ENCODE results near the gene ZNF862. TPM values are rescaled to one million over a fixed set of nuclear protein-coding genes. Genes with fewer than 3 reads are reported as not detected.

The ZNF862 gene
- polyA plus RNA-seq (2012; ENCODE audit: insufficient read length, low read depth) = 8.5 TPM

- TF ChIP-seq FOXP2 (optimal IDR thresholded peaks at IDR 0.05; ENCODE audit: borderline replicate concordance, extremely low read depth, extremely low read length, insufficient read depth) = peak; percentile 80
- TF ChIP-seq POLR2AphosphoS5 (IDR thresholded peaks at IDR 0.05; ENCODE audit: low read depth, low read length) = no peak
- 0 out of 2 replicates have a peak, but pooled peaks have one; percentile 47 for TF ChIP-seq TAF1 (IDR thresholded peaks at IDR 0.05; ENCODE audit: borderline replicate concordance, insufficient read depth, low read length)
Measured at GRCh38 chr7:149838224-149838991, at the start of gene ZNF862. TSS of gene ZNF862 (plus strand) at chr7:149838375. CDS start at chr7:149838612, 237 bp downstream.

DNA sequence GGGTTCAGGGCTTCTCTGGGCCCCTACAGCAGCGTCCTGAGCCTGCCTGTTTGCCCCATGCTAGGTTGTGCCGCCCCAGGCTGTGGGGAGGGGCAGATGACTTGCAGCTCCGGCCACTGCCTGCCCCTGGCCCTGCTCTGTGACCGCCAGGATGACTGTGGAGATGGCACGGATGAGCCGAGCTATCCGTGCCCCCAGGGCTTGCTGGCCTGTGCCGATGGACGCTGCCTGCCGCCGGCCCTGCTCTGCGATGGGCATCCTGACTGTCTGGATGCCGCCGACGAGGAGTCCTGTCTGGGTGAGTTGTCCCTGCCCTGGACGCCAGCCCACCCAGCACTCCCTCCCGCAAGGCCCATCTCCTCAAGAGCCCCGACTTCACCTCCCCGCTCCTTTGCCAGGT is 49.1 kb upstream of the ZNF862 start:
- TF ChIP-seq SIN3A (IDR thresholded peaks at IDR 0.05; ENCODE audit: borderline replicate concordance, insufficient read depth, low read length) (no peak), POLR2AphosphoS5 (IDR thresholded peaks at IDR 0.05; ENCODE audit: low read depth, low read length) (no peak), REST (IDR thresholded peaks at IDR 0.05; ENCODE audit: insufficient read depth in 1 of 2, low read depth in 2 of 2, low read length in 2 of 2) (no peak), FOXP2 (optimal IDR thresholded peaks at IDR 0.05; ENCODE audit: borderline replicate concordance, extremely low read depth, extremely low read length, insufficient read depth) (no peak), TAF1 (IDR thresholded peaks at IDR 0.05; ENCODE audit: borderline replicate concordance, insufficient read depth, low read length) (no peak)

GRCh38 chr7:149790146-149790548 is 48.0 kb upstream of the ZNF862 start:
- no peak for TF ChIP-seq SIN3A (IDR thresholded peaks at IDR 0.05; ENCODE audit: borderline replicate concordance, insufficient read depth, low read length)

GRCh38 chr7:149790754-149791360 is 47.3 kb upstream of the ZNF862 start:
- TF ChIP-seq SIN3A (IDR thresholded peaks at IDR 0.05; ENCODE audit: borderline replicate concordance, insufficient read depth, low read length) = no peak
- no peak for TF ChIP-seq FOXP2 (optimal IDR thresholded peaks at IDR 0.05; ENCODE audit: borderline replicate concordance, extremely low read depth, extremely low read length, insufficient read depth)
- no peak for TF ChIP-seq TAF1 (IDR thresholded peaks at IDR 0.05; ENCODE audit: borderline replicate concordance, insufficient read depth, low read length)
- no peak for TF ChIP-seq POLR2AphosphoS5 (IDR thresholded peaks at IDR 0.05; ENCODE audit: low read depth, low read length)
- no peak for TF ChIP-seq REST (IDR thresholded peaks at IDR 0.05; ENCODE audit: insufficient read depth in 1 of 2, low read depth in 2 of 2, low read length in 2 of 2)

DNA sequence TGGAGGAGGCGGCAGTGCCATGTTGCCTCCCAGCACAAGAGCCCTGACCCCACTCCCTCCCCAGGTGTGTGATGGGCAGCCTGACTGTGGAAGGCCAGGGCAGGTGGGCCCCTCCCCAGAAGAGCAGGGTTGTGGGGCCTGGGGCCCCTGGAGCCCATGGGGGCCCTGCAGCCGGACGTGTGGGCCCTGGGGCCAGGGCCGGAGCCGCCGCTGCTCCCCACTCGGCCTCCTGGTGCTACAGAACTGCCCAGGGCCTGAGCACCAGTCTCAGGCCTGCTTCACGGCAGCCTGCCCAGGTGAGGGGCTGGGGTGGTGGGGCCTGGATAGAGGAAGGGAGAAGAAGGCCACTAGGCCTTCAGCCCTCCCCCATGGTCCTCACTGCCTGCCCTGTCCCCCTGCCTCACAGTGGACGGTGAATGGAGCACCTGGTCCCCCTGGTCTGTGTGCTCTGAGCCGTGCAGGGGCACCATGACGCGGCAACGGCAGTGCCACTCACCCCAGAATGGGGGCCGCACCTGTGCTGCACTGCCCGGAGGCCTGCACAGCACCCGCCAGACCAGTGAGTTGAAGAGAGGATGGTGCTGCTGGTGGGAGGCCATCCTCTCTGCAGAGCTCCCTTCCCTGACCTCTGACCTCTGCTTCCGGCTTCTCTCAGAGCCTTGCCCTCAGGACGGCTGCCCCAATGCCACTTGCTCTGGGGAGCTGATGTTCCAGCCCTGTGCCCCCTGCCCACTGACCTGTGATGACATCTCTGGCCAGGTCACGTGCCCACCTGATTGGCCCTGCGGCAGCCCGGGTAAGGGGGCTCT is 46.6 kb upstream of the ZNF862 start:
- TF ChIP-seq REST (IDR thresholded peaks at IDR 0.05; ENCODE audit: insufficient read depth in 1 of 2, low read depth in 2 of 2, low read length in 2 of 2) (no peak), TAF1 (IDR thresholded peaks at IDR 0.05; ENCODE audit: borderline replicate concordance, insufficient read depth, low read length) (no peak), FOXP2 (optimal IDR thresholded peaks at IDR 0.05; ENCODE audit: borderline replicate concordance, extremely low read depth, extremely low read length, insufficient read depth) (no peak), SIN3A (IDR thresholded peaks at IDR 0.05; ENCODE audit: borderline replicate concordance, insufficient read depth, low read length) (no peak), POLR2AphosphoS5 (IDR thresholded peaks at IDR 0.05; ENCODE audit: low read depth, low read length) (no peak)

Data from PFSK-1 (cell line).